H9 (cell line): ENCODE data around the gene CLEC2D. TPM values are rescaled to one million over a fixed set of nuclear protein-coding genes. Genes with fewer than 3 reads are reported as not detected.

Source experiments
- DNase-seq: peaks from one replicate; pipeline ENCODE4 v3.0.0-alpha.2; 2017
- H2AFZ ChIP-seq: one replicate; pipeline ENCODE4 v1.6.1; 2013; ENCODE audit warnings: mild to moderate bottlenecking, low read length, control low read depth, moderate library complexity
- H2AK5ac ChIP-seq: 2 replicates; pipeline ENCODE4 v1.6.1; 2013; ENCODE audit warnings: low read length, control low read depth, mixed read lengths; ENCODE audit not compliant: insufficient read length
- H2BK120ac ChIP-seq: one replicate; pipeline ENCODE4 v1.6.1; 2013; ENCODE audit warnings: low read depth, mild to moderate bottlenecking, low read length, control low read depth, inconsistent platforms; ENCODE audit not compliant: poor library complexity, severe bottlenecking
- H2BK12ac ChIP-seq: 2 replicates; pipeline ENCODE4 v1.6.1; 2013; ENCODE audit warnings: low read length, control low read depth, mixed read lengths, low read depth; ENCODE audit not compliant: insufficient read length
- H2BK15ac ChIP-seq: 2 replicates; pipeline ENCODE4 v1.6.1; 2013; ENCODE audit warnings: low read depth, low read length, control low read depth
- H2BK20ac ChIP-seq: one replicate; pipeline ENCODE4 v1.6.1; 2013; ENCODE audit warnings: low read depth, mild to moderate bottlenecking, low read length, control low read depth, inconsistent platforms; ENCODE audit not compliant: poor library complexity, severe bottlenecking
- H2BK5ac ChIP-seq: 2 replicates; pipeline ENCODE4 v1.6.1; 2013; ENCODE audit warnings: low read length, control low read depth, mixed read lengths; ENCODE audit not compliant: insufficient read length
- H3K14ac ChIP-seq: 2 replicates; pipeline ENCODE4 v1.6.1; 2013; ENCODE audit warnings: low read length, control low read depth; ENCODE audit not compliant: insufficient read depth
- H3K18ac ChIP-seq: 2 replicates; pipeline ENCODE4 v1.6.1; 2013; ENCODE audit warnings: low read depth, mild to moderate bottlenecking, mixed read lengths, low read length, control low read depth; ENCODE audit not compliant: insufficient read length
- H3K23ac ChIP-seq: 2 replicates; pipeline ENCODE4 v1.6.1; 2013; ENCODE audit warnings: low read length, control low read depth, mixed read lengths, low read depth; ENCODE audit not compliant: insufficient read length
- H3K23me2 ChIP-seq: 2 replicates; pipeline ENCODE4 v1.6.1; 2013; ENCODE audit warnings: low read depth, mild to moderate bottlenecking, mixed read lengths, low read length, control low read depth; ENCODE audit not compliant: insufficient read length, poor library complexity, severe bottlenecking
- H3K27ac ChIP-seq: 2 replicates; pipeline ENCODE4 v1.5.1; 2013; ENCODE audit warnings: low read length, control low read depth, mixed read lengths, low read depth; ENCODE audit not compliant: insufficient read length
- H3K27me3 ChIP-seq: 2 replicates; pipeline ENCODE4 v1.6.1; 2013; ENCODE audit warnings: low read length, control low read depth, inconsistent platforms; ENCODE audit not compliant: insufficient read depth
- H3K4ac ChIP-seq: 2 replicates; pipeline ENCODE4 v1.6.1; 2013; ENCODE audit warnings: low read depth, mild to moderate bottlenecking, control low read depth, inconsistent platforms, low read length, moderate library complexity
- H3K4me1 ChIP-seq: 2 replicates; pipeline ENCODE4 v1.6.1; 2013; ENCODE audit warnings: low read length, control low read depth, inconsistent platforms; ENCODE audit not compliant: insufficient read depth
- H3K4me2 ChIP-seq: 2 replicates; pipeline ENCODE4 v1.6.1; 2013; ENCODE audit warnings: low read length, control low read depth, mixed read lengths; ENCODE audit not compliant: insufficient read length, insufficient read depth
- H3K56ac ChIP-seq: 2 replicates; pipeline ENCODE4 v1.6.1; 2013; ENCODE audit warnings: low read depth, mild to moderate bottlenecking, mixed read lengths, low read length, control low read depth; ENCODE audit not compliant: insufficient read length
- H3K79me1 ChIP-seq: 2 replicates; pipeline ENCODE4 v1.6.1; 2013; ENCODE audit warnings: low read depth, mild to moderate bottlenecking, moderate library complexity, low read length, control low read depth, inconsistent platforms; ENCODE audit not compliant: insufficient read depth, poor library complexity, severe bottlenecking
- H3K79me2 ChIP-seq: 2 replicates; pipeline ENCODE4 v1.6.1; 2013; ENCODE audit warnings: low read length, control low read depth, inconsistent platforms; ENCODE audit not compliant: insufficient read depth
- H3K9ac ChIP-seq: 2 replicates; pipeline ENCODE4 v1.6.1; 2013; ENCODE audit warnings: low read length, control low read depth, mixed read lengths; ENCODE audit not compliant: insufficient read length; ENCODE audit errors: extremely low read depth
- H3K9me3 ChIP-seq: one replicate; pipeline ENCODE4 v1.6.1; 2013; ENCODE audit warnings: low read depth, low read length, inconsistent platforms; ENCODE audit not compliant: control insufficient read depth
- H3T11ph ChIP-seq: one replicate; pipeline ENCODE4 v1.6.1; 2013; ENCODE audit warnings: mild to moderate bottlenecking, low read length, control low read depth, inconsistent platforms
- H4K20me1 ChIP-seq: one replicate; pipeline ENCODE4 v1.6.1; 2013; ENCODE audit not compliant: control insufficient read depth, insufficient read length, insufficient read depth
- H4K5ac ChIP-seq: 2 replicates; pipeline ENCODE4 v1.6.1; 2013; ENCODE audit warnings: low read depth, mild to moderate bottlenecking, mixed read lengths, low read length, control low read depth; ENCODE audit not compliant: insufficient read length
- H4K8ac ChIP-seq: replicated peaks from 2 replicates; pipeline ENCODE4 v1.6.1; 2013; ENCODE audit warnings: low read length, control low read depth, mixed read lengths, low read depth; ENCODE audit not compliant: insufficient read length
- H4K91ac ChIP-seq: 2 replicates; pipeline ENCODE4 v1.6.1; 2013; ENCODE audit warnings: low read depth, mild to moderate bottlenecking, moderate library complexity, mixed read lengths, low read length, control low read depth; ENCODE audit not compliant: insufficient read length
- H3K27ac Mint-ChIP-seq, 3 experiments: 2 replicates in 2 of 3; 3 replicates in 1 of 3; pipeline ENCODE4 v1.8.0; 2020 to 2021; ENCODE audit warnings: mixed read lengths in 3 of 3, mild to moderate bottlenecking in 1 of 3, moderate library complexity in 1 of 3
- H3K27me3 Mint-ChIP-seq: 2 replicates; pipeline ENCODE4 v1.8.0; 2021; ENCODE audit warnings: low read depth, mild to moderate bottlenecking, moderate library complexity, mixed read lengths
- H3K36me3 Mint-ChIP-seq, 3 experiments: 2 replicates in 2 of 3; 3 replicates in 1 of 3; pipeline ENCODE4 v1.8.0; 2020 to 2021; ENCODE audit warnings: low read depth in 3 of 3, mixed read lengths in 3 of 3; ENCODE audit not compliant: insufficient read depth in 1 of 3
- H3K4me1 Mint-ChIP-seq, 2 experiments: 2 replicates each; pipeline ENCODE4 v1.8.0; 2020; ENCODE audit warnings: mixed read lengths in 2 of 2
- H3K4me3 Mint-ChIP-seq, 2 experiments: 2 replicates in 1 of 2; 3 replicates in 1 of 2; pipeline ENCODE4 v1.8.0; 2020 to 2021; ENCODE audit warnings: mild to moderate bottlenecking in 2 of 2, mixed read lengths in 2 of 2, moderate library complexity in 1 of 2
- H3K9me3 Mint-ChIP-seq, 2 experiments: 2 replicates in 1 of 2; 3 replicates in 1 of 2; pipeline ENCODE4 v1.8.0; 2020; ENCODE audit warnings: mild to moderate bottlenecking in 2 of 2, mixed read lengths in 2 of 2, moderate library complexity in 1 of 2
- CTCF ChIP-seq: fragments of 200-600 bp; sonication (generic); conservative IDR thresholded peaks from 3 replicates; pipeline ENCODE4 v1.8.0; 2021; ENCODE audit warnings: antibody characterized with exemption, mild to moderate bottlenecking
- WGBS: extraction: QIAGEN DNeasy Blood & Tissue Kit; methylation state at CpG from one replicate; pipeline ENCODE4 v1.1.7; 2013; ENCODE audit warnings: missing lambda C conversion rate, low lambda C conversion rate, mixed read lengths; ENCODE audit not compliant: insufficient read length; ENCODE audit errors: extremely low coverage; 5-methylcytosine and 5-hydroxymethylcytosine counted together
- total RNA-seq: library from RNA; stranded (reverse); gene quantifications from 2 replicates; pipeline ENCODE4 v1.2.1, GENCODE V29; 2021

The CLEC2D gene
- total RNA-seq, 1 experiment from 2014 or later, result 2.1 TPM

DNA sequence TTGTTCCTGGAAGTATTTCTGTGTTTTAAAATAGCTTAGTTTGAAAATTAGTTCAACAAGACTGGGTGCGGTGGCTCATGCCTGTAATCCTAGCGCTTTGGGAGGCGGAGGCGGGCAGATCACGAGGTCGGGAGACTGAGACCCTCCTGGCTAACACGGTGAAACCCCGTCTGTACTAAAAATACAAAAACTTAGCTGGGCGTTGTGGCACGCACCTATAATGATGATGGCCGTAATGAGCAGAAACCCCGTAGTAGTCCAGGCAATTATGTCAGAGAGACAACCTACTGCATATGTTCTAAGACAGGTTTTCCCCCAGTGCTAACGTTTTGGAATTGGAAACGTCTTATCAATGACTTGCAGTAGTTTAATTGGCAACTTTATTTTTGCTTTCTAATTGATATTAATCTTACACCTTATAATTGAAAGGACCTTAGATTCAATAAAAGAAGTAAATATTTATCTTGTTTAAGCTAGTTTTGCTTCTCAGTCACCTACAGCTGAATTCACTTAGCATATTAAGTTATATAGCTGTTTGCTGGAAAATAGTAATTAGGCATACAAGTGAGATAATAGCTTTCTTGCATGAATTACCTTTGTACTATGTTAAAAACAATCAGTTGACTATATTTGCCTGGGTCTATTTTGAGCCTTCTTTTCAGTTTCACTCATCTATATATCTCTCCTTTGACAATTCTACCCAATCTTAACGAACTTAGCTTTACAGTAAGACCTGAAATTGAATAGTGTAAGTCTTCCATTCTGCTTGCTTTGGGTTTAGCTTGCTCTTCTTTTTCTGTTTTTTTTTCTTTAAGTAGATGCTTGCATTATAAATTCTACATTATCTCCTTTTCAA is 47.8 kb downstream of the CLEC2D start:
- Histone ChIP-seq H3K27me3 (no peaks in the 10 kb centered on the region), H3K79me2 (no peaks in the 10 kb centered on the region), H3K4me2 (no peak overlapping the region), H3K4me1 (no peaks in the 10 kb centered on the region), H3K23me2 (no peaks in the 10 kb centered on the region), H2BK12ac (no peak overlapping the region), H3T11ph (no peak overlapping the region), H3K9ac (no peak overlapping the region), H3K14ac (no peak overlapping the region), H2BK5ac (no peak overlapping the region), H3K18ac (no peak overlapping the region), H2BK120ac (no peak overlapping the region), H2BK15ac (no peak overlapping the region), H3K79me1 (no peaks in the 10 kb centered on the region), H2AFZ (no peak overlapping the region), H4K20me1 (no peaks in the 10 kb centered on the region), H3K4ac (no peak overlapping the region), H4K5ac (no peak overlapping the region), H3K9me3 (no peaks in the 10 kb centered on the region), H3K23ac (no peak overlapping the region), H2AK5ac (no peak overlapping the region), H2BK20ac (no peak overlapping the region), H3K56ac (no peak overlapping the region), H4K91ac (no peak overlapping the region), H4K8ac (no peak overlapping the region), H3K27ac (no peak overlapping the region)
- Mint-ChIP-seq H3K4me1 (no peaks in the 10 kb centered on the region), H3K36me3 (no peaks in the 10 kb centered on the region), H3K9me3 (no peaks in the 10 kb centered on the region), H3K4me3 (no peak overlapping the region), H3K27ac (no peak overlapping the region), H3K27me3 (no peaks in the 10 kb centered on the region)
- no peak for TF ChIP-seq CTCF
- no CpG with 5 or more reads among the region's 15 CpGs for WGBS
- no peak for DNase-seq
